AML-193 (cell line): Measurements from ENCODE around the gene HLTF.

Source experiments
- DNase-seq, 2 experiments: peaks; one replicate each; lab custom pipeline; 2025; lab: John Stamatoyannopoulos, UW

The HLTF gene

DNA sequence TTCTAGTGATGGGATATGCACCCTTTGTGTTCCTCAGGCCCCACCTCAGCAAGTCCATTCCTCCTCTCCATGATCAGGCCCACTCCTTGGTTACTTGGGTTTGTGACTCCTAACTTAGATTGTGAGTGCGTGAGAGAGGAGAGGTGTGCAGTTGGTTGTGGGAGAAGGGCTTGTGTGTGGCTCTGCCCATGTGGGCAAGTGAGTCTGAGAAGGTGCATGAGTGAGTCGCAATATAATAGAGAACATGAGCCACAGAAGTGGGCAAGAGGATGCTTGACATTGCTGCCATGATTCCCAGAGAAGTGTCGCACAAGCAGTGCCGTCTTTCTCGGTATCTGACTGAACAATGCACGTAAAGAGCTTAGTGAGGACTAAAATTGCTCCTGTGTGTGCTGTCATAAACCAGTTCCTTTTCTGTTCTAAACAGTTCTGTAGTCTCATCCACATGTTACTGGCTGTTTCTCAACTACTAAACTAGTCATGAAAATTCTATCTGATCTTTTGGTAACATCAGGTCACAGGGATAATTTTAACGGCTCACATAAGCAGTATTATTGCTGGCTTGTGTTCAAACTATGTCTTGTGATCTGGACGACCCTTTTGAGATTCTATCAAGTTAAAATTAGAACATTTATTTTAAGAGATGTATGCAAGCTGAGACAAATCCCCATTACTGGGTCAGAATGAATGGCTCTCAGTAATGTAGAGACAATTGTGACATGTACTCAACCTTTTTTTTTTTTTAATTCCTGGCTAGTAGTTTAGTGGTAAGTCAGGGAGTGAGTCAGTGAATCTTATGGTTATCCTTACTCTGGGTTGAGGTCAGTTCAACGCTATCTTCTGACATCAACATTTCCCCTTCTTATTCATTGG, 69.4 kb downstream of the HLTF start:
- no peak for DNase-seq

DNA sequence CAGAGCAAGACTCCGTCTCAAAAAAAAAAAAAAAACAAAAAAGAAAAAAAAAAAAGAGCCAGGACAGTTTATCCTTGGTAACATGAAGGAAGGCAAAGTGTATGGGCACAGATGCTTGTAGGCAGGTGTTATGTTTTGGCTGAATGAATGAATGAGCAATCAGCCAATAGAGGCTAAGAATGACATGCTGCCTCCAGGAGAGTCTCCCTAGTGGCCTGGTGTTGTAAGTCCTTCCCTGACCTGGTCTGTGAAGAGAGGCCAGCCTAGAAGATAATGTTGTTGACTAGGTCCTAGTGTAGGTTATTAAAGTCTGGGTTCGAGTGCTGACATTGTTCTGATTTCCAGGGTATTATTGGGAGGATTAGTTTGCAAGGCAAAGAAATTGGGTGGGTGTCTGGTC, 70.1 kb downstream of the HLTF start:
- no peak for DNase-seq

GRCh38 chr3:149015393-149015792, 70.9 kb downstream of the HLTF start:
- DNase-seq, result no peak

GRCh38 chr3:149013726-149014125, 72.6 kb downstream of the HLTF start:
- DNase-seq, result no peak

GRCh38 chr3:149011676-149012075, 74.7 kb downstream of the HLTF start:
- no peak for DNase-seq

DNA sequence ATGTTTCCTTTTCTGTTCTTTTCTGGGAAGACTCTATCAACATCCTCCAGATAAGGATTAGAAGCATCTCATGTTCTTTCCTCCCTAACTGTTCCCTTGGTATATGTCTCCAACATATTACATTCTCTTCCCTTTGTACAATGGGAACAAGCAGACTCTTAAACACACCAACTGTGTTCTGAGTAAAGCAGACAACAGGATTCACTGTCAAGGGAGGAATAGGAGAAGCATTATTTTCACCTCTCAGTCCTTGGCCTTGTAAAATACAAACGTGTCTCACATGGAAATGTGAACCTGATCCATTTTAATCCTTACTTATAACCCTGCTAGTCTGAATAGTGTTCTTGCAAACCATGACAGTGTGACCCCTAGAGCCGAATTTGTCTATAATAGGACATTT, 75.4 kb downstream of the HLTF start:
- no peak for DNase-seq

DNA sequence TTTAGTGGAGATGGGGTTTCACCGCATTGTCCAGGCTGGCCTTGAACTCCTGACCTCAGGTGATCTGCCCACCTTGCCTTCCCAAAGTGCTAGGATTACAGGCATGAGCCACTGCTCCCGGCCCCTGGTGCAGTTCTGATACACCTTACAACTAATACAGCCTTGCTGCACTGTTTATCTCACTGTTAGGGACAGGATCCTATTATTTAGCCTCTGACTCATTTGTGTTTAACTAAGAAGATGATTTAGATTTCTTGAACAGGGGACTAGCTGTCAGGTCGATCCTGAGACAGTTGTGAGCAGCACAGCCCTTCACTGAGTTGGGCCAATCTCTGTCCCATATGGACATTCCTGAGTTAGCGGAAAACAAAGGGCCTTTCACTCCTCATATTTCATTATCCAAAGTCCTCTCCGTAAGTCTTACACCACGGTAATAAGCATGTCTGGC, 75.8 kb downstream of the HLTF start:
- no peak for DNase-seq

DNA sequence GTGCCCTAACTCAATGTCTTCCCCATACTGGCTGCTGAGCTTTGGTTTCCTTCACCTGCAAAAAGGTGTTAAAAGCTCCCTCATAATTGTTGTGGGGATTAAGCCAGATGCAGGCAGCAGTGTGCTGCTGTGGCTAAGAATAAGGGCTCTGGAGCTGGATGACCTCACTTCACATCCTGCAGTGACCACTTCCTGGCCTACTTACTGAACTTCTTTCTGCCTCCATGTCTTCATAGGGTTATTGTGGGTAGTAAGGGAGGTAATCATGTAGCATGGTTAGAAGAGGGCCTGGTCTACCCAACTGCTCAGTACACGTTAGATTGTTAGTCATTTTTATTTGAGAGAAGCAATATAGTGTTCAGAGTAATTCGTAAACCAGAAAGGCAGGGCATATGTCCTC, 76.6 kb downstream of the HLTF start:
- peak; percentile 65 to 72 for DNase-seq

GRCh38 chr3:149007567-149008257, 78.6 kb downstream of the HLTF start:
- DNase-seq, result no peak

DNA sequence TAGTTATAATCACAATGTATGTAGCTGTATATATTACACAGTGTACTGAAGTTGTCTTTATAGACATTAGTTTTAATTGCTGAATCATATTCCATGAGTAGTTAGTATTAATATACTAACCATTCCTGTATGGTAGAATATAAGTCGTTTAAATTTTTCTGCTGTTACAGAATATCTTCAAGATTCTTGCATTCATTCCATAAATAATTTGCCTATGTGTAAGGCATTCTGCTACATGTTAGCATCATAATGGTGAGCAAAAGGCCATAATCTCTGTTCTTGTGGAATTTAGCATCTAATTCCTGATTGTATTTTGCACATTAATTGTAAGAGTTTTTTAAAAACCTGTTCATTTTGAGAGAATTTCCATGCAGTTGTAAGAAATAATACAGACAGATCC, 80.9 kb downstream of the HLTF start:
- no peak for DNase-seq

DNA sequence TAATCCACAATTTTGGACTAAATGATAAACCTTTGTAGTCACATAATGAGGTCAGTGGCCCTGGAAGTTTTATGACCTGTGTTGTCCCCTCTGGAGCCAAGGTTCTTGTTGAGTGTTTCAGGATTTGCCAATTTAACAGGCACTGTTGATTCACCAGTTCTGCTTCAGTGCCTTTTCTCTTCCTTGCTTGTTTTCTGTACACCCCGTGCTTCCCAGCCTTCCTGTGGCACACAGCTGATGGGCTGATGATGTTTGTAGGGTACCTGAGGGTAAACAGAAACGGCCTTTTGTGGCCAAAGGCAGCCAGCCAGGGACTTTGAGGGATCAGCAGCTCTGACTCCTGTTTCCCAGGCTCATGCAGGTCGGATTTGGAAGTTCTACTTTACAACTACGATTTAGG, 81.7 kb downstream of the HLTF start:
- no peak for DNase-seq

DNA sequence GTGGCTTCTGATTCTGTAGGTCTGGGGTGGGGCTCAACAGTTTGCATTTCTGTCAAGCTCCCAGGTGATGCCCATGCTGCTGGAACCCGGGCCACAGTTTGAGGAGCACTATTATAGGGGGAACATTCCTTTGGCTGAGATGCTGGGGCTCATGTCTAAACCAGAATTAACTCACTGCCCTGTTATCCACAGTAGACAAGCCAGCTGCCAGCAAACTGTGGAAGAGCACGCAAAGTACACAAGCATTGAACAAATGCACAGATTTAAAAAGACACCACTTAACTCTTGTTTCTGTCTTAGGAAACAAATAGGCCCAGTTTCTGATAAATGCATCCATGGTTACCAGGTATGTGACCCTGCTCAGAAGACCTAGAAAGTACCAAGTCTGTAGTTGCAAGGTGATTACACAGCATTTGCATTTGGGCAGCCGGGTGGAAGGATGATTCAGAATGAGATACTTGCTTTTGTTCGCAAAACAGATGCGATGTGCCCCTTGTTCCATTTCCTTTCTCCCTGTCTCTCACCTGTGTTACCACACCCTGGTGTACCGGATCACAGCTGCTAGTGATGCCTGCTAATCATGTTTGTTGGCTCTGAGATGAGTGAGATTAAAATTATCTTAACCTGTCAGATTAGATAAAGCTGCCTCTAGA, 82.6 kb downstream of the HLTF start:
- no peak for DNase-seq

GRCh38 chr3:149001727-149002126, 84.6 kb downstream of the HLTF start:
- no peak for DNase-seq

GRCh38 chr3:149000206-149000745, 86.1 kb downstream of the HLTF start:
- peak; percentile 96 to 99 for DNase-seq

- DNase-seq, result no peak
These were observed 86.5 kb downstream of the HLTF start for GRCh38 chr3:148999806-149000205.

DNA sequence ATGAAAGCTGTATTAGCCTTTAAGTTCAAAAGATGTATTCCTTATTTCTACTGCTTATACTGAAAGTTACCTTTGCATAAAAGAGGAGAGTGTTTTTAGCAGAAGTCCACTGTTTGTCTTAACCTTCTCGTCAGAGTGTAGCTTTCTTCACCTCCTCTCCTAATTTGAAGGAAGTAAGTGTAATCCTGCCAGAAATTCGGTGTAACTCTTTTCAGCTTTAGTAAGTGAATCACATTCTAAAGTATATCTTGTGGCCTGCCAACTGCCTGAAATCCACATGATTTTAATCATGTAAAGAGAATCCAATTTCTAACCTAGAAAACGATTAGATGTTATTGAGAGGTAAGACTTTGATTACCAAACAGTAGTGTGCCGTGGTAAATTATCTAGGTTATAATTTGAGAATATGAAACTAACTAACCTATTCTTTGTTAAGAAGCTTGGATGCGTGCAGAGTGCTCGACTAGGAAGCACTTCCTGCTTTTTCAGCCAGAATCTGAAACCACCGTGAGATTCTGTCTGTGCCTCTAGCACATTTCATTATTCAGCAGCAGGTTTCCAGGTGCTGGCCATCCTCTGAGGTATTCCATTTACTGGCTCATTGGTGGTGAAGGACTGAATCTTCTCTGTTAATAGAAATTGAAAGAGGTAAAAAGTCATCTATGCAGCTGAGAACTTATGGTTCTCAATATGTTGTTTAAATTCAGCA, 87.5 kb downstream of the HLTF start:
- DNase-seq, result peak; percentile 55 to 60

DNA sequence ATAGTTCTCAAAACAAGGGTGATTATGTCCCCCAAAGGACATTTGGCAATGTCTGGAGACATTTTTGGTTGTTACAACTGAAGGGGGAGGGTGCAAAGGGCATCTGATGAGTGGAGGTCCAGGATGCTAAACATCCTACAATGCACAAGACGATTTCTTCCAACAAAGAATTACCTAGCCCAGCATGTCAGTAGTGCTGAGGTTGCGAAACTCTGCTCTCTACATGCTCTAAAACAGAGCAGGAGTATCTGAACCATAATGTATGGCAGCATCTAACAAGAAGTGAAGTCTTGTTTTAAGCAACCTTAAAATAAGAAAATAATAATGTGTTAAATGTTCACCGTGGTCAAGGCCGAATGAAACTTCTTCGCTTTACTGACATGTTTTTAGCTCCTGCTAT, 88.0 kb downstream of the HLTF start:
- DNase-seq, result peak in 1 of 2 experiments; percentile 18

DNA sequence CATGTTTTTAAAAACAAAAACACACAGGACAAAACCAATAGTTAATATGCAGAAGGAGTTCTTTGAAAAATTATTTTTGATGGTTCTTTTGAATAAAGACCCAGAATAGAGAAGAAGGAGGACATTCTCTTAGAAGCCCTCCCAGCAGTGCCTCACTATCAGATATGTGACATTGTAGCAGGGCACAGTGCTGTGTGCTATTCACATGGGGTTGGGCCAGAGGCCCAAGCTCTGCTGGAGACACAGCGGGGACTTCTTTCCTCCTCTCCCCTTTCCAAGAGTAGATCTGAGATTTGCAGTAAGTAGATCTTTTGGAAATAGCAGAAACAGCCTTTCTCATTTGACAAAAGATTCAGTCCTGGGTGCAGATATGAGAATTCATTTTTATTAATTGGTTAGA, 88.7 kb downstream of the HLTF start:
- DNase-seq, result no peak

GRCh38 chr3:148992635-148993255, 93.6 kb downstream of the HLTF start:
- DNase-seq, result no peak

GRCh38 chr3:148992027-148992634, 94.2 kb downstream of the HLTF start:
- peak; percentile 23 to 24 for DNase-seq
